Regular cardiac myocyte (primary cell): ENCODE measurements around the gene RNF135. TPM values are rescaled to one million over a fixed set of nuclear protein-coding genes. Genes with fewer than 3 reads are reported as not detected.

Source experiments
- total RNA-seq: library from RNA; depleted of rRNA; stranded (reverse); fragments of >200 nt; gene quantifications from 2 replicates; pipeline ENCODE4 v1.2.3, GENCODE V29; 2014

RNF135 gene
- 8.2 and 14.1 TPM in 2 replicates for total RNA-seq

DNA sequence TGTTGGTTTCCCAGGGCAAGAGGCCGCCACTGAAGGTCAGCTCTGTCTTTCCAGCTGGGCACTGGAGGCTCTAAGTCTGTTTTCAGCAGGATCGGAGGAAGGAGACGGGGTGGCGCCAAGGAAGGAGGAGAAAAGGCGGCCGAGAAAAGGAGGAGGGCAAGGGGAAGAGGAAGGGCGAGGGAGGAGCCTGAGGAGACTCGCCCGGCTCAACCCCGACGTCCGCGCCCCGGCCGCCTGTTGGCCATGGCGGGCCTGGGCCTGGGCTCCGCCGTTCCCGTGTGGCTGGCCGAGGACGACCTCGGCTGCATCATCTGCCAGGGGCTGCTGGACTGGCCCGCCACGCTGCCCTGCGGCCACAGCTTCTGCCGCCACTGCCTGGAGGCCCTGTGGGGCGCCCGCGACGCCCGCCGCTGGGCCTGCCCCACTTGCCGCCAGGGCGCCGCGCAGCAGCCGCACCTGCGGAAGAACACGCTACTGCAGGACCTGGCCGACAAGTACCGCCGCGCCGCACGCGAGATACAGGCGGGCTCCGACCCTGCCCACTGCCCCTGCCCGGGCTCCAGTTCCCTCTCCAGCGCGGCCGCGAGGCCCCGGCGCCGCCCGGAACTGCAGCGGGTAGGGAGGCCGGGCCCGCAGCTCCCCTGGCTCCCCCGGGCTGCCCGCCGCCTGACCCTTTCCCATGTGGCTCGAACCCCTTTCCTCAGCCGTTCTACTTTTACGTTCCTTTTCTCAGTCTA lies at the start of gene RNF135:
RNF135 (plus strand) TSS at position 209 of the 737 bp plus-strand sequence; CDS start at position 244, 35 bp downstream.

DNA sequence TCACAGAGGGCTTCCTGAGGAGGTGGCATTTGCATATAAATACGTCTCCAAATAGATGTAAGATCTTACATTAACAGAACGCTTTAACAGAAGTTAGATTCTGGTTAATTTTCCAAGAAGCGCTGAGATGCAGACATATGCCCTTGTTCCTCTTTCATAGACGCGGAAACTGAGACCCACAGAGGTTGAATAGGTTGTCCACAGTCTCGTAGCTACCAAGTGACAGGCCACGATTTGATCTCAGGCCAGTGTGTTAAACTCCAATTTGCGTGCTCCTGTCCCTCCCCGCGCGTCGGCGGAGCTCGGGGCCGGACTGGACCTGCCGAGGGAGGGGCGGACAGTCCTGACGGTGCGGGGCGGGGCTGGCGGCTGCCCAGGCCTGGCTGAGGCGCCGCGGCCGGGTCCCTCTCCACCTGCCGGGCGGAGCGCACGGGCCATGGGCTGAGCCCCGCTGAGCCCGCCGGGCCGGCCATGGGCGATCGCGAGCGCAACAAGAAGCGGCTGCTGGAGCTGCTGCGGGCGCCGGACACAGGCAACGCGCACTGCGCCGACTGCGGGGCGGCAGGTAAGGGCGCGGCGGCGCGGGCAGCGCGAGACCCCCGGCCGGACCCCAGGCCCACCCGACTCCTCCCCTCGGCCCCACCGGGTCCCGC lies 49.2 kb upstream of the RNF135 start, which contains the start of gene ADAP2:
ADAP2 (plus strand) TSS at position 402 of the 653 bp plus-strand sequence; CDS start at position 472, 70 bp downstream.

Other genes starting within 250 kb of the RNF135 start
- gene CRLF3, start 146.3 kb upstream of the RNF135 start, total RNA-seq = 19.4 and 27.6 TPM in 2 replicates
- gene ATAD5, start 139.1 kb upstream of the RNF135 start, total RNA-seq = 1.1 and 5.4 TPM in 2 replicates
- 10.1 and 12.1 TPM in 2 replicates for gene TEFM, start 64.8 kb upstream of the RNF135 start, total RNA-seq
- 7.9 and 12.1 TPM in 2 replicates for gene ADAP2, start 49.1 kb upstream of the RNF135 start, total RNA-seq
- 37.4 and 56.9 TPM in 2 replicates for gene NF1, start 123.9 kb downstream of the RNF135 start, total RNA-seq